ENCODE results near the gene PSAT1. TPM values are rescaled to one million over a fixed set of nuclear protein-coding genes. Genes with fewer than 3 reads are reported as not detected.
A peak's percentile ranks its signal among the peaks of the same experiment; 100 is the strongest.
"Not testable (repeated sequence)": the region's sequence is repeated elsewhere in the genome, so short reads cannot be mapped to it uniquely, and the experiment has no call there.

Gene PSAT1
- total RNA-seq, 2 experiments from 2014 or later: 110 to 112 TPM

DNA sequence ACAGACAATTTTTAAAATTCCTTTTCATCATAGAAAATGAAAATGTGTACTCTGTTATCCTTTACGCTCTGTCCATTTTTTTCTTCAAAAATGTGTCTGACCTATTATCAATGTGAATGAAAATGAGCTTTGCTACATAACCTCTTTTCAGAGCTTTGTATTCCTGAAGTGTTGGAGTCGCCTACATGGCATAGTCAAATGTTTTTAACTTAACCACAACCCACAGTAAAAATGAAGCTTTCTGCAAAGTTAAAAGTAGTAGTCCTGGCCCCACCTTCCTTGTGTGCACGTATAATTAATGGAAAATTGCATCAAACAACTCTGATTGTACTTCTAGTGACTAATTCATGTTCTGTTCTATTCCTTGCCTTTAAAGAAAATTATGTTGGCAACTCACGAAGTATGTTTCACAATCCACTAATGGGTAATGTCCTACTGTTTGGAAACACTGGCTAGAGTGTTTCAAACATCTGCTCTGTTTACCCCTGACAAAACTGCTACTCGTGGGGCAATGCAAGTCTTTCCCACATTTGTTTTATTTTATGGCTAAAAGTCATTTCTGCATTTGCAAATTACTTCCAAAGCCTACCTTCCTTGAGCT is 18.6 kb upstream of the PSAT1 start:
- H3K36me3 Mint-ChIP-seq (ENCODE audit: low read depth): peaks cover 5% of the 10 kb centered on the region
- no peaks in the 10 kb centered on the region for H3K27me3 Mint-ChIP-seq (ENCODE audit: low read depth)
- ATAC-seq (no peak), DNase-seq (no peak)
- ChIA-PET POLR2A (interaction anchor here (1.9 kb wide), 1 partner anchor 19 kb away, joined by 9 read pairs; the partner anchor contains the start of gene PSAT1), CTCF (interaction anchor here (0.9 to 1.1 kb wide), 3 partner anchors 10 to 22 kb away, joined by 3 to 4 read pairs (median 3); no protein-coding TSS in a partner anchor)
- H3K9me3 Mint-ChIP-seq (ENCODE audit: insufficient read depth): no peaks in the 10 kb centered on the region
- no peak overlapping the region for H3K27ac Mint-ChIP-seq
- H3K4me3 Mint-ChIP-seq: no peak overlapping the region
- H3K4me1 Mint-ChIP-seq (ENCODE audit: low read depth): peaks cover 7% of the 10 kb centered on the region

DNA sequence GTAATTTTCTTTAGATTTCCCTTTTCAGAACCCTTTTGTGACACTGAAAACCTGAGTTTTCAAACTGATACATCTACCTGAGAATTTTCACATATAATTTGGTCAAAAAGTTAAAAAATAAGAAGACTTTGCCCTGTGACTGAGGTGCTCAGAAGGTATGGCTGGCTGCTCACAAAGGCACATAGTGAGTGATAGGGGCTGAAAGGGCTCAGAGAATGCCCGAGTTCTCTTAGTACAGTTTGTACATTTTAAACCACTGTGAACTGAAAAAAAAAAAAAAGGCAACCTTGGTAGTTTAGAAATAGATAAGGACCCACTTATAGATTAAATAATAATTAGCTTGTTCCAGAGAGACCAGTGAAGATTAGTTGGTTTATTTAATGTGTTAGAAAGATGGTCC is 18.1 kb upstream of the PSAT1 start:
- Mint-ChIP-seq H3K27me3 (ENCODE audit: low read depth) (no peaks in the 10 kb centered on the region), H3K27ac (no peak overlapping the region), H3K4me3 (no peak overlapping the region), H3K4me1 (ENCODE audit: low read depth) (peaks cover 7% of the 10 kb centered on the region), H3K36me3 (ENCODE audit: low read depth) (peaks cover 3% of the 10 kb centered on the region), H3K9me3 (ENCODE audit: insufficient read depth) (no peaks in the 10 kb centered on the region)
- ChIA-PET CTCF (interaction anchor here (0.9 kb wide), 1 partner anchor 18 kb away, joined by 4 read pairs; no protein-coding TSS in a partner anchor), POLR2A (interaction anchor here (1.9 kb wide), 1 partner anchor 19 kb away, joined by 9 read pairs; the partner anchor contains the start of gene PSAT1)
- DNase-seq: no peak
- ATAC-seq: no peak

DNA sequence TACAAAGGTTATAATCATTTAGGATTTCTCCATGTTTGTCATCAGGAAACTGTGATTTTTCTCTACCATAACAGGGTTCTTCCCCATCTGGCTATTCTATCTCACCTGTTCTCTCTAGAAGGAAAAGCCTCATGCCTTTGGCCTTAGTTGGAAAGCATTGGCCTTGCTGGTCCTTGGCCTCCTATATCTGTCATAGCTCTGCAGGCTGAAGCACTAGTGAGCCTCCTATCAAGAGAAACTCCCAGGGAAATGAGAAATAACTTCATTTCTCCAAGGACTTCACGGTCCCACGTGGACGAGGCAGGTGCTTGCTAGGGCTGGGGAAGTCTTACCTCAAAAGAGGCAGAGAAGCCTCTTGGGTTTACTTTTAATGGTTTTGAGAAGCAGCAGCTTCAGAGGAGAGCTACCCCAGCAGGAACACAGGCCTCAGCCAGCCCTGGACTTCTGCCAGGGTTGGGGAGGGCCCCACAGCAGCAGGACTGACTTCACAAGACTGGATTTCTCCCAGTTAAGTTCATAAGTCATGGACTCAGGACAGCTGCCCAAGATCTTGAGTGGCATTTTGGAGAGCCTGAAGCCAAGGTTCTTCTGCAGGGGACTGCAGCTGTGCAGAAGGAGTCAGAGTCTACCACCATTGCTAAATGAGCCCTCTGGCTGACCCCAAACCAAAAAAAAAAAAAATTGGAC is 15.8 kb upstream of the PSAT1 start:
- Mint-ChIP-seq H3K4me1 (ENCODE audit: low read depth) (peaks cover 7% of the 10 kb centered on the region), H3K36me3 (ENCODE audit: low read depth) (no peaks in the 10 kb centered on the region), H3K27me3 (ENCODE audit: low read depth) (peaks cover 2% of the 10 kb centered on the region), H3K4me3 (no peak overlapping the region), H3K27ac (no peak overlapping the region), H3K9me3 (ENCODE audit: insufficient read depth) (no peaks in the 10 kb centered on the region)
- no peak for ATAC-seq
- DNase-seq: no peak
- POLR2A ChIA-PET: no interaction called here
- CTCF ChIA-PET: no interaction called here

DNA sequence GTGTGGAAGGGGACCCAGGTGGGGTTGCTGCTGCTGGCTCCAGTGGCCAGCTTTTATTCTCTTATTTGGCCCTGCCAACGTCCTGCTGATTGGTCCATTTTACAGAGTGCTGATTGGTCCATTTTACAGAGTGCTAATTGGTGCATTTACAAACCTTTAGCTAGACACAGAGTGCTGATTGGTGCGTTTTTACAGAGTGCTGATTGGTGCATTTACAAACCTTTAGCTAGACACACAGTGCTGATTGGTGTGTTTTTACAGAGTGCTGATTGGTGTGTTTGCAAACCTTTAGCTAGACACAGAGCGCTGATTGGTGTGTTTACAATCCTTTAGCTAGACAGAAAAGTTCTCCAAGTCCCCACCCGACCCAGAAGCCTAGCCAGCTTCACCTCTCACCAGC is 12.7 kb upstream of the PSAT1 start:
- not testable (repeated sequence) for ATAC-seq; H3K9me3 Mint-ChIP-seq (ENCODE audit: insufficient read depth); DNase-seq; H3K27ac Mint-ChIP-seq; H3K4me1 Mint-ChIP-seq (ENCODE audit: low read depth); H3K36me3 Mint-ChIP-seq (ENCODE audit: low read depth); H3K27me3 Mint-ChIP-seq (ENCODE audit: low read depth); H3K4me3 Mint-ChIP-seq
- CTCF ChIA-PET: interaction anchor here (0.7 to 0.9 kb wide), 2 partner anchors 85 to 307 kb away, joined by 3 to 4 read pairs; no protein-coding TSS in a partner anchor
- POLR2A ChIA-PET: interaction anchor here (0.6 kb wide), 1 partner anchor 9 kb away, joined by 3 read pairs; no protein-coding TSS in a partner anchor

DNA sequence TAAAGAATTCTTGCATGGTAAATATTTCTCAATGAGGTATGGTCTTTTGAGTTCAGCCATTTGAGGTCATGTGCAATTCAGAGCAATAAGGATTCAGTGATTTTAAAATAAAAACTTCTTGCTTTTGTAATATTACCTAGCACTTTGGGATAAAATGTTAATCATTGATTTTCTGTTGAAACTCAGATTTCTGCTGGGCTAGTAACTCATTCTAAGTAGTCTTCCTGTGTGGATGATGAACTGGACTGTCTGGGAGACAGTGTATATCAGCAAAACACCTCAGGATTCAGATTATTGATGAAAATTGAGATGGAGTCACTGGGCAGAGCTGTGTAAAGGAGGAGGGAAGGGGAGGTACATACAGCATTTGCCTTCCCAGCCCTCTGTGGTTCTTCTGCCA is 10.8 kb upstream of the PSAT1 start:
- DNase-seq (no peak), ATAC-seq (no peak)
- Mint-ChIP-seq H3K27ac (no peak overlapping the region), H3K27me3 (ENCODE audit: low read depth) (peaks cover 4% of the 10 kb centered on the region), H3K4me3 (no peak overlapping the region), H3K9me3 (ENCODE audit: insufficient read depth) (no peaks in the 10 kb centered on the region), H3K36me3 (ENCODE audit: low read depth) (no peaks in the 10 kb centered on the region), H3K4me1 (ENCODE audit: low read depth) (peaks cover 2% of the 10 kb centered on the region)
- CTCF ChIA-PET: interaction anchor here (1.6 kb wide), 1 partner anchor 84 kb away, joined by 6 read pairs; no protein-coding TSS in a partner anchor
- POLR2A ChIA-PET: no interaction called here

DNA sequence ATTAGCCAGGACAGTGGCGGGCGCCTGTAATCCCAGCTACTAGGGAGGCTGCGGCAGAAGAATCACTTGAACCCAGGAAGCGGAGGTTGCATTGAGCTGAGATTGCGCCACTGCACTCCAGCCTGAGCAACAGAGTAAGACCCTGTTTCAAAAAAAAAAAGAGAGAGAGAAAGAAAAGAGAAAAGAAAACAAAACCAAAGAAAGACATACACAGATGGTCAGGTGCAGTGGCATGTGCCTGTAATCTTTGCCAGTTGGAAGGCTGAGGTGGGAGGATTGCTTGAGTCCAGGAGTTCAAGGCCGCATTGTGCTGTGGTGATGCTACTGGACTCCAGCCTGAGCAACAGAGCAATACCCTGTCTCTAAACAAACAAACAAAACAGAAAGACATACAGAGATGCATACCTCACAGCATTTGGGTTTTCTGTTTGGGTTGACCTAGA is 10.0 kb upstream of the PSAT1 start:
- Mint-ChIP-seq H3K36me3 (ENCODE audit: low read depth) (no peaks in the 10 kb centered on the region), H3K27ac (no peak overlapping the region), H3K4me1 (ENCODE audit: low read depth) (peaks cover 5% of the 10 kb centered on the region), H3K27me3 (ENCODE audit: low read depth) (peaks cover 4% of the 10 kb centered on the region), H3K4me3 (no peak overlapping the region), H3K9me3 (ENCODE audit: insufficient read depth) (no peaks in the 10 kb centered on the region)
- no peak for ATAC-seq
- DNase-seq: no peak
- ChIA-PET CTCF (no interaction called here), POLR2A (no interaction called here)

DNA sequence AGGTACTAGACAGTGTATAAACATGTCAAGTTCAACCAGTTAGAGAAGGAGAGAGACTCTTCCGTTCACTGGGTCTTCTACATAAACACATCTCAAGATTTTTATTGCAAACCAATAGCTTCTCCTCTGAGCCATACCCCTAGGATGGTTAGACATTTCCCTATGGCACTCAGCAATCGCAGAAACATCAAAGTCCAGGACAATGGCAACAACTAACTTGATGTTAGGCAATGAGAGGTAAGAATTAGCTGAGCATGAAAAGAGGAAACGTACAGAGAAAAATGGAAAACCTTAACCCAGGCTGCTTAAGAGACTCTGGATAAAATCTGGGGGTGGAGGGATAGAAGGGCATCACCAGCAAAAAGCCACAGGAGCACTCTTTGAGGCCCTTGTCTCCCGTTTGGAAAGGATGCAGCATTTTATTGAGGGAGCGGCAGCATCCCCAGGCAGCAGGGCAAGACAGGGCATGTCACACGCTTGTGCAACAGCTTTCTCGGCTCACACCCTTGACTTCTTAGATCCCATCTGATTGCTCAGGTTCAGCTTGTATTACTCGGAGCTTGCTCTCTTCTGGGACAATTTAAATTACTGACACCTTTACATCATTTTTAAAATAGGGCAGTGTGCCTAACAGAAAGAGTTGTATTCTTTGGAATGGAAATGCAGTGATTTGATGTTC is 8.6 kb upstream of the PSAT1 start:
- Mint-ChIP-seq H3K27me3 (ENCODE audit: low read depth) (peaks cover 4% of the 10 kb centered on the region), H3K4me3 (no peak overlapping the region), H3K9me3 (ENCODE audit: insufficient read depth) (no peaks in the 10 kb centered on the region), H3K4me1 (ENCODE audit: low read depth) (peaks cover 16% of the 10 kb centered on the region), H3K36me3 (ENCODE audit: low read depth) (no peaks in the 10 kb centered on the region), H3K27ac (no peak overlapping the region)
- DNase-seq: no peak
- CTCF ChIA-PET: no interaction called here
- no peak for ATAC-seq
- POLR2A ChIA-PET: interaction anchor here (1.1 kb wide), 1 partner anchor 8 kb away, joined by 3 read pairs; the partner anchor contains the start of gene PSAT1

DNA sequence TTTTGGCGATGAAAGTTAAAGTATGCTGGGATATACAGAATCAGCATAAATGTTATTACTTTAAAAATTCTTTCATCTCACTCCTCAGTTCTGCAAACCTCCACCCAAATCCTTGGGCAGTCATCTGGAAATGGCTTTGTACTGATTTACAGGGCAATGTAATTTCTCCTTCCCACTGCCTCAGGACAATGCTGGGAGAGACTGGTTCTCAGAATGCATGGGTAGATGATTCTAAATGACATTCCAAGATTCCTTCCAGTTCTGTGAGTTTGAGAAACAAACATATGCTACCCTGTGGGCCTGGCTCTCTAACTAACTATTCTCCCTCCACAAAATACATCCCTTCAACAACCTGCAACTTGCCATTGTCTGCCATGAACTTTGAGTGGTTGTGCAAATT is 7.5 kb upstream of the PSAT1 start:
- Mint-ChIP-seq H3K4me3 (no peak overlapping the region), H3K27me3 (ENCODE audit: low read depth) (peaks cover 4% of the 10 kb centered on the region), H3K27ac (no peak overlapping the region), H3K9me3 (ENCODE audit: insufficient read depth) (no peaks in the 10 kb centered on the region), H3K4me1 (ENCODE audit: low read depth) (peaks cover 23% of the 10 kb centered on the region), H3K36me3 (ENCODE audit: low read depth) (no peaks in the 10 kb centered on the region)
- DNase-seq (no peak), ATAC-seq (no peak)
- ChIA-PET POLR2A (no interaction called here), CTCF (no interaction called here)

DNA sequence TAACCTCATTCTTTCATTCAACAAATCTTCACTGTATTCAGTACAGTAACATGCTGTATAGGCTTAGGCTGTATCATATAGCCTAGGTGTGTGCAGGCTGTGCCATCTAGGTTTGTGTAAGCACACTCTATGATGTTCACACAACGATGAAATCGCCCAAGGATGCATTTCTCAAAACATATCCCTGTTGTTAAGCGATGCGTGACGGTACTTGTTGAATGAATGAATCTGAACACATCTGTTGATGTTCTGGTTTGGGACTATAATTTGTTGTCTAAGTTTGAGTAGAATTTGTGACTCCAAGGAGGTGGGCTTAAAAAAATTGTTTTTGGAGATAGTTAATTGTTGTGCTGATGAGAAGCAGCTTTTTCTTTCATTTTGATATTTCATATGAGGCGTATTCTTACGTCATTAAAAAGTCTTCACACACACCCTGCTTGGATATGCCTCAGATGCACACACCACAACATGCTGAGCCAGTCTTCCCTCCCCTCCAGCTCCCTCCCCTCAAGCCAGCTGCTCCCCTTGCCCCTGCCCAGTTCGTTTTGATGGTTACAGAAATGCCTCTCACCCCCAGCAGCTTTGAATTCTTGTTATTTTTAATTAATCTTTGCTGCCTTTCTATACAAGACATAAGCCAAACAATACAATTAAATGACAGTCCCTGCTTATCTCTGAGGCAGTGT is 5.5 kb upstream of the PSAT1 start:
- Mint-ChIP-seq H3K4me3 (no peak overlapping the region), H3K27me3 (ENCODE audit: low read depth) (peaks cover 2% of the 10 kb centered on the region), H3K27ac (no peak overlapping the region), H3K4me1 (ENCODE audit: low read depth) (peaks cover 39% of the 10 kb centered on the region), H3K36me3 (ENCODE audit: low read depth) (no peaks in the 10 kb centered on the region), H3K9me3 (ENCODE audit: insufficient read depth) (no peaks in the 10 kb centered on the region)
- ATAC-seq (no peak), DNase-seq (no peak)
- ChIA-PET CTCF (interaction anchor here (1.5 kb wide), 1 partner anchor 858 kb away, joined by 4 read pairs; no protein-coding TSS in a partner anchor), POLR2A (no interaction called here)

DNA sequence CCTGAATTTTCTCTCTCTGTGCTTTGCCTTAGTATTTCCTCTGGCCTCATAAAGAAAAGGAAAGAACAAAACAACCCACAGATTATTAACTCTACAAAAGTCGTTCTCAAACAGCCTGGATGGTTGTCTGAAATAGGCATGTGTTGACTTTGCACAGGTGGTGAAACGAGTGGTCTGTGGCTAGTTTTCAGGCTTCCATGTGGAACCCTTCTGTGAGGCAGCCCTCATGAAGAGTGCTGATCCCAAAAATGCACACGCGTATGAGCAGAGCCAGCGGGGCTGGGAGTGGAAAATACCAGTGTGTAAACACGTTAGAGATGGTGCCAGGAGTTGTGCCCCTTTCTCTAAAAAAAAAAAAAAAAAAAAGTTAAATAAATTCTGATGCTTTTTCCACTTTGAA is 4.9 kb upstream of the PSAT1 start:
- peaks cover 2% of the 10 kb centered on the region for H3K27me3 Mint-ChIP-seq (ENCODE audit: low read depth)

DNA sequence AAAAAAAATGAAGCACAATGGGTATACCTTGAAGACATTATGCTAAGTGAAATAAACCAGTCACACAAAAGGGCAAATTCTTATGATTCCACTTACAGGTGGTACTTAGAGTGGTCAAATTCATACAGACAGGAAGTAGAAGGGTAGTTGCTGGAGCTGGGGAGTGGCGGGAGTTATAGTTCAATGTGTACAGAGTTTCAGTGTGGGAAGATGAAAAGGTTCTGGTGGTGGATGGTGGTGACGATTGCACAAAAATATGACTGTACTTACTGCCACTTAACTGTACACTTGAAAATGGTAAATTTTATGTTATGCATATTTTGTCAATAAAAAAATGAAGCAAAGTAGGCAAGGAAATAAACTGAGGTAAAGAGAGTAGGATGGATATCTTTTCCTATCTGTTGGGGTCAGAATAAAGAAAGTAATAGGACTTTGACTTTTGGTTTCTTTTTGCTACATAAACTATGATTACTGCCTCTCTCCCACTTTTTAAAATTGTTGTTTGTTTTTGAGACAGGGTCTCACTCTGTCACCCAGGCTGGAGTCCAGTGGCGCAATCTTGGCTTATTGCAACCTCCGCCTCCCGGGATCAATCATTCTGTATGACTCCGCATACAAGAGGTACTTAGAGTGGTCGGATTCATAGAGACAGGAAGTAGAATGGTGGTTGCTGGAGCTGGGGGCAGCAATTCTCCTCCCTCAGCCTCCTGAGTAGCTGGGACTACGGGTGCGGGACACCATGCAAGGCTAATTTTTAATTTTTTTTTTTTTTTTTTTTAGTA is 4.0 kb upstream of the PSAT1 start:
- ATAC-seq (no peak), DNase-seq (peak; percentile 43)
- CTCF ChIA-PET: interaction anchor here (0.5 to 2.6 kb wide), 3 partner anchors 65 to 145 kb away, joined by 3 to 8 read pairs (median 3); no protein-coding TSS in a partner anchor
- Mint-ChIP-seq H3K36me3 (ENCODE audit: low read depth) (peaks cover 10% of the 10 kb centered on the region), H3K27me3 (ENCODE audit: low read depth) (peaks cover 2% of the 10 kb centered on the region), H3K9me3 (ENCODE audit: insufficient read depth) (no peaks in the 10 kb centered on the region), H3K27ac (peak overlapping the region; percentile 89), H3K4me3 (peak overlapping the region; percentile 81), H3K4me1 (ENCODE audit: low read depth) (peaks cover 41% of the 10 kb centered on the region)
- POLR2A ChIA-PET: interaction anchor here (0.5 to 1.0 kb wide), 3 partner anchors 8 to 1279 kb away, joined by 3 read pairs; partner anchors contain the start of gene TLE4

More for the DNA sequence above, 4.9 kb upstream of the PSAT1 start:
- no peak overlapping the region for H3K4me3 Mint-ChIP-seq
- ATAC-seq (no peak), DNase-seq (no peak)
- POLR2A ChIA-PET: interaction anchor here (1.0 kb wide), 1 partner anchor 1280 kb away, joined by 3 read pairs; the partner anchor contains the start of gene TLE4
- CTCF ChIA-PET: no interaction called here
- peaks cover 41% of the 10 kb centered on the region for H3K4me1 Mint-ChIP-seq (ENCODE audit: low read depth)
- peaks cover 4% of the 10 kb centered on the region for H3K36me3 Mint-ChIP-seq (ENCODE audit: low read depth)
- no peak overlapping the region for H3K27ac Mint-ChIP-seq
- H3K9me3 Mint-ChIP-seq (ENCODE audit: insufficient read depth): no peaks in the 10 kb centered on the region

Measured in activated CD8-positive, alpha-beta T cell treated with anti-CD3 and anti-CD28 coated beads, Interleukin-2, amount 10 ng/mL, durations not matched to agents 7 days and 5 days (primary cell).